ENCODE data around the gene SLC4A7.

Gene SLC4A7

GRCh38 chr3:27507111-27507510 is 22.9 kb upstream of the SLC4A7 start:
- TF ChIP-seq CTCF (IDR thresholded peaks at IDR 0.05; ENCODE audit: low read depth, low read length, missing control alignments), result no peak
- DNase-seq (ENCODE audit: extremely low read depth, low read depth), result no peak
- no peak overlapping the region for H3K4me3 ChIP-seq (replicated peaks; ENCODE audit: low read depth, low read length)

GRCh38 chr3:27504749-27505148 is 20.6 kb upstream of the SLC4A7 start:
- no peak for DNase-seq (ENCODE audit: extremely low read depth, low read depth)
- no peak for TF ChIP-seq CTCF (IDR thresholded peaks at IDR 0.05; ENCODE audit: low read depth, low read length, missing control alignments)
- H3K4me3 ChIP-seq (replicated peaks; ENCODE audit: low read depth, low read length), result no peak overlapping the region

GRCh38 chr3:27503526-27503925 is 19.3 kb upstream of the SLC4A7 start:
- TF ChIP-seq CTCF (IDR thresholded peaks at IDR 0.05; ENCODE audit: low read depth, low read length, missing control alignments), result no peak
- H3K4me3 ChIP-seq (replicated peaks; ENCODE audit: low read depth, low read length), result no peak overlapping the region
- DNase-seq (ENCODE audit: extremely low read depth, low read depth), result peak; percentile 40

- no peak overlapping the region for H3K4me3 ChIP-seq (replicated peaks; ENCODE audit: low read depth, low read length)
- no peak for TF ChIP-seq CTCF (IDR thresholded peaks at IDR 0.05; ENCODE audit: low read depth, low read length, missing control alignments)
Observed at GRCh38 chr3:27501759-27502158, 17.6 kb upstream of the SLC4A7 start.

GRCh38 chr3:27500986-27501385 is 16.8 kb upstream of the SLC4A7 start:
- DNase-seq (ENCODE audit: extremely low read depth, low read depth), result no peak
- no peak for TF ChIP-seq CTCF (IDR thresholded peaks at IDR 0.05; ENCODE audit: low read depth, low read length, missing control alignments)
- no peak overlapping the region for H3K4me3 ChIP-seq (replicated peaks; ENCODE audit: low read depth, low read length)

More at GRCh38 chr3:27501759-27502158, 17.6 kb upstream of the SLC4A7 start:
- no peak for DNase-seq (ENCODE audit: extremely low read depth, low read depth)

- no peak for DNase-seq (ENCODE audit: extremely low read depth, low read depth)
- TF ChIP-seq CTCF (IDR thresholded peaks at IDR 0.05; ENCODE audit: low read depth, low read length, missing control alignments), result no peak
- no peak overlapping the region for H3K4me3 ChIP-seq (replicated peaks; ENCODE audit: low read depth, low read length)
Observed at GRCh38 chr3:27500035-27500434, 15.9 kb upstream of the SLC4A7 start.

GRCh38 chr3:27494784-27495183 is 10.6 kb upstream of the SLC4A7 start:
- H3K4me3 ChIP-seq (replicated peaks; ENCODE audit: low read depth, low read length), result no peak overlapping the region
- DNase-seq (ENCODE audit: extremely low read depth, low read depth), result no peak
- TF ChIP-seq CTCF (IDR thresholded peaks at IDR 0.05; ENCODE audit: low read depth, low read length, missing control alignments), result no peak

Measured in HFF-Myc (cell line).